ENCODE measurements around the gene ERMP1.

Gene ERMP1

GRCh38 chr9:5825895-5826622 lies 6.9 kb downstream of the ERMP1 start:
- Histone ChIP-seq H3K4me3 (ENCODE audit: insufficient read depth, low read depth, low read length) (no peak overlapping the region), H3K36me3 (ENCODE audit: control insufficient read depth, insufficient read depth, low read length) (no peaks in the 10 kb centered on the region), H3K4me1 (ENCODE audit: control insufficient read depth, insufficient read depth, low read length) (no peaks in the 10 kb centered on the region), H3K9me3 (ENCODE audit: control insufficient read depth, low read length) (no peaks in the 10 kb centered on the region), H3K27me3 (ENCODE audit: control insufficient read depth, insufficient read depth, low read length, poor library complexity, severe bottlenecking) (no peaks in the 10 kb centered on the region), H3K27ac (ENCODE audit: insufficient read depth, low read depth, low read length, poor library complexity, severe bottlenecking) (no peak overlapping the region)
- WGBS, 2 experiments, result 90 to 96% methylated on average over 2 of the region's 2 CpGs

GRCh38 chr9:5825223-5825622 lies 7.7 kb downstream of the ERMP1 start:
- Histone ChIP-seq H3K9me3 (ENCODE audit: control insufficient read depth, low read length) (no peaks in the 10 kb centered on the region), H3K4me3 (ENCODE audit: insufficient read depth, low read depth, low read length) (no peak overlapping the region), H3K27me3 (ENCODE audit: control insufficient read depth, insufficient read depth, low read length, poor library complexity, severe bottlenecking) (no peaks in the 10 kb centered on the region), H3K36me3 (ENCODE audit: control insufficient read depth, insufficient read depth, low read length) (no peaks in the 10 kb centered on the region), H3K27ac (ENCODE audit: insufficient read depth, low read depth, low read length, poor library complexity, severe bottlenecking) (no peak overlapping the region), H3K4me1 (ENCODE audit: control insufficient read depth, insufficient read depth, low read length) (no peaks in the 10 kb centered on the region)
- WGBS, 2 experiments, result 90 to 96% methylated on average over 1 of the region's 1 CpG

- WGBS, 2 experiments, result 86 to 100% methylated on average over 1 of the region's 1 CpG
- no peaks in the 10 kb centered on the region for H3K4me1 ChIP-seq (ENCODE audit: control insufficient read depth, insufficient read depth, low read length)
- no peak overlapping the region for H3K4me3 ChIP-seq (ENCODE audit: insufficient read depth, low read depth, low read length)
- no peaks in the 10 kb centered on the region for H3K9me3 ChIP-seq (ENCODE audit: control insufficient read depth, low read length)
- H3K27me3 ChIP-seq (ENCODE audit: control insufficient read depth, insufficient read depth, low read length, poor library complexity, severe bottlenecking), result no peaks in the 10 kb centered on the region
- no peaks in the 10 kb centered on the region for H3K36me3 ChIP-seq (ENCODE audit: control insufficient read depth, insufficient read depth, low read length)
- H3K27ac ChIP-seq (ENCODE audit: insufficient read depth, low read depth, low read length, poor library complexity, severe bottlenecking), result no peak overlapping the region
Measured at GRCh38 chr9:5820425-5820824, 12.5 kb downstream of the ERMP1 start.

GRCh38 chr9:5819174-5819573 lies 13.7 kb downstream of the ERMP1 start:
- no peaks in the 10 kb centered on the region for H3K36me3 ChIP-seq (ENCODE audit: control insufficient read depth, insufficient read depth, low read length)
- no peaks in the 10 kb centered on the region for H3K27me3 ChIP-seq (ENCODE audit: control insufficient read depth, insufficient read depth, low read length, poor library complexity, severe bottlenecking)
- H3K27ac ChIP-seq (ENCODE audit: insufficient read depth, low read depth, low read length, poor library complexity, severe bottlenecking), result no peak overlapping the region
- no peaks in the 10 kb centered on the region for H3K4me1 ChIP-seq (ENCODE audit: control insufficient read depth, insufficient read depth, low read length)
- 95 to 96% methylated on average over 6 of the region's 6 CpGs for WGBS, 2 experiments
- no peaks in the 10 kb centered on the region for H3K9me3 ChIP-seq (ENCODE audit: control insufficient read depth, low read length)
- no peak overlapping the region for H3K4me3 ChIP-seq (ENCODE audit: insufficient read depth, low read depth, low read length)

GRCh38 chr9:5818424-5819142 lies 14.3 kb downstream of the ERMP1 start:
- no peaks in the 10 kb centered on the region for H3K4me1 ChIP-seq (ENCODE audit: control insufficient read depth, insufficient read depth, low read length)
- H3K36me3 ChIP-seq (ENCODE audit: control insufficient read depth, insufficient read depth, low read length), result no peaks in the 10 kb centered on the region
- H3K27ac ChIP-seq (ENCODE audit: insufficient read depth, low read depth, low read length, poor library complexity, severe bottlenecking), result no peak overlapping the region
- 94 to 96% methylated on average over 2 of the region's 2 CpGs for WGBS, 2 experiments
- H3K4me3 ChIP-seq (ENCODE audit: insufficient read depth, low read depth, low read length), result no peak overlapping the region
- H3K9me3 ChIP-seq (ENCODE audit: control insufficient read depth, low read length), result no peaks in the 10 kb centered on the region
- no peaks in the 10 kb centered on the region for H3K27me3 ChIP-seq (ENCODE audit: control insufficient read depth, insufficient read depth, low read length, poor library complexity, severe bottlenecking)

GRCh38 chr9:5817862-5818261 lies 15.1 kb downstream of the ERMP1 start:
- Histone ChIP-seq H3K27me3 (ENCODE audit: control insufficient read depth, insufficient read depth, low read length, poor library complexity, severe bottlenecking) (no peaks in the 10 kb centered on the region), H3K4me3 (ENCODE audit: insufficient read depth, low read depth, low read length) (no peak overlapping the region), H3K36me3 (ENCODE audit: control insufficient read depth, insufficient read depth, low read length) (no peaks in the 10 kb centered on the region), H3K9me3 (ENCODE audit: control insufficient read depth, low read length) (no peaks in the 10 kb centered on the region), H3K4me1 (ENCODE audit: control insufficient read depth, insufficient read depth, low read length) (no peaks in the 10 kb centered on the region), H3K27ac (ENCODE audit: insufficient read depth, low read depth, low read length, poor library complexity, severe bottlenecking) (no peak overlapping the region)
- WGBS, 2 experiments, result 95 to 97% methylated on average over 3 of the region's 3 CpGs

GRCh38 chr9:5815461-5815860 lies 17.5 kb downstream of the ERMP1 start:
- Histone ChIP-seq H3K36me3 (ENCODE audit: control insufficient read depth, insufficient read depth, low read length) (no peaks in the 10 kb centered on the region), H3K27me3 (ENCODE audit: control insufficient read depth, insufficient read depth, low read length, poor library complexity, severe bottlenecking) (no peaks in the 10 kb centered on the region), H3K4me1 (ENCODE audit: control insufficient read depth, insufficient read depth, low read length) (no peaks in the 10 kb centered on the region), H3K4me3 (ENCODE audit: insufficient read depth, low read depth, low read length) (no peak overlapping the region), H3K27ac (ENCODE audit: insufficient read depth, low read depth, low read length, poor library complexity, severe bottlenecking) (no peak overlapping the region), H3K9me3 (ENCODE audit: control insufficient read depth, low read length) (no peaks in the 10 kb centered on the region)
- no CpG with 5 or more reads among the region's 1 CpG for WGBS, 2 experiments

- 94 to 97% methylated on average over 2 of the region's 3 CpGs for WGBS, 2 experiments
- no peak overlapping the region for H3K27ac ChIP-seq (ENCODE audit: insufficient read depth, low read depth, low read length, poor library complexity, severe bottlenecking)
- no peak overlapping the region for H3K4me3 ChIP-seq (ENCODE audit: insufficient read depth, low read depth, low read length)
- H3K4me1 ChIP-seq (ENCODE audit: control insufficient read depth, insufficient read depth, low read length), result no peaks in the 10 kb centered on the region
- no peaks in the 10 kb centered on the region for H3K27me3 ChIP-seq (ENCODE audit: control insufficient read depth, insufficient read depth, low read length, poor library complexity, severe bottlenecking)
- H3K9me3 ChIP-seq (ENCODE audit: control insufficient read depth, low read length), result no peaks in the 10 kb centered on the region
- H3K36me3 ChIP-seq (ENCODE audit: control insufficient read depth, insufficient read depth, low read length), result no peaks in the 10 kb centered on the region
Measured at GRCh38 chr9:5813824-5814223, 19.1 kb downstream of the ERMP1 start.

GRCh38 chr9:5811751-5812150 lies 21.2 kb downstream of the ERMP1 start:
- Histone ChIP-seq H3K9me3 (ENCODE audit: control insufficient read depth, low read length) (no peaks in the 10 kb centered on the region), H3K4me1 (ENCODE audit: control insufficient read depth, insufficient read depth, low read length) (no peaks in the 10 kb centered on the region), H3K4me3 (ENCODE audit: insufficient read depth, low read depth, low read length) (no peak overlapping the region), H3K27me3 (ENCODE audit: control insufficient read depth, insufficient read depth, low read length, poor library complexity, severe bottlenecking) (no peaks in the 10 kb centered on the region), H3K36me3 (ENCODE audit: control insufficient read depth, insufficient read depth, low read length) (no peaks in the 10 kb centered on the region), H3K27ac (ENCODE audit: insufficient read depth, low read depth, low read length, poor library complexity, severe bottlenecking) (no peak overlapping the region)
- 95 to 100% methylated on average over 1 of the region's 1 CpG for WGBS, 2 experiments

- 92 to 97% methylated on average over 3 of the region's 3 CpGs for WGBS, 2 experiments
- Histone ChIP-seq H3K27ac (ENCODE audit: insufficient read depth, low read depth, low read length, poor library complexity, severe bottlenecking) (no peak overlapping the region), H3K9me3 (ENCODE audit: control insufficient read depth, low read length) (no peaks in the 10 kb centered on the region), H3K4me1 (ENCODE audit: control insufficient read depth, insufficient read depth, low read length) (no peaks in the 10 kb centered on the region), H3K4me3 (ENCODE audit: insufficient read depth, low read depth, low read length) (no peak overlapping the region), H3K36me3 (ENCODE audit: control insufficient read depth, insufficient read depth, low read length) (no peaks in the 10 kb centered on the region), H3K27me3 (ENCODE audit: control insufficient read depth, insufficient read depth, low read length, poor library complexity, severe bottlenecking) (no peaks in the 10 kb centered on the region)
Measured at GRCh38 chr9:5805478-5805877, 27.4 kb downstream of the ERMP1 start.
